GOT3 (cell line): Measurements from ENCODE around the gene NT5M.

Experiments
- DNase-seq: peaks from one replicate; lab custom pipeline; 2025; ENCODE audit warnings: mixed read lengths; lab: John Stamatoyannopoulos, UW

NT5M gene

DNA sequence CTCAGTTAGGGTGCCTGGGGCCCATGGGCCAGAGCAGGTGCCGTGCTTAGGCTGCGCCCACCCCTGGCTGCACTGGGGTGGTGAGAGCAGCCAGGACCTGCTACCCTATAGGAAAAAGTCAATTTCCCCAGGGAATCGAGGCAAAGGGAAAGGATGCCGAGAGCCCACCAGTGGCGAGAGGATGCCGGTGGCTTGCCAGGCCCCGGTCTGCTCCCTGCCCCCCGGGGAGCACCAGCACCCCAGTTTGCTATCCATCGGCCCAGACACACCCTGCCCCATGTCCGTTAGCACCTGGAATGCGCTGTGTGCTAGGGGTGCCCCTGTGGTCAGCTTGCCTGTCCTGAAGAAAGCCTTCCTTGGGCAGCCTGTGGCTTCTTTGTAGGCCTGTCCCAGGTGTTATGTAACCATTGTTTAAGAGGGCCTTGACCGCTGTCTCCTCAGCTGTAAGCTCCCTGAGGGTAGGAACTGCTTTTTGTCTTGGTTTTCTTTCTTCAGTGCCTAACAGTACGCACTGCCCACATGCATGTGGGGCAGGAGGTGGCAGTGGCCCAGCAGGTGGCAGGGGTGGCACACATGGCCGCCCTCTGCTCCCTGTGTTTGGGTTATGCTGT, 40.8 kb downstream of the NT5M start:
- DNase-seq, result no peak

DNA sequence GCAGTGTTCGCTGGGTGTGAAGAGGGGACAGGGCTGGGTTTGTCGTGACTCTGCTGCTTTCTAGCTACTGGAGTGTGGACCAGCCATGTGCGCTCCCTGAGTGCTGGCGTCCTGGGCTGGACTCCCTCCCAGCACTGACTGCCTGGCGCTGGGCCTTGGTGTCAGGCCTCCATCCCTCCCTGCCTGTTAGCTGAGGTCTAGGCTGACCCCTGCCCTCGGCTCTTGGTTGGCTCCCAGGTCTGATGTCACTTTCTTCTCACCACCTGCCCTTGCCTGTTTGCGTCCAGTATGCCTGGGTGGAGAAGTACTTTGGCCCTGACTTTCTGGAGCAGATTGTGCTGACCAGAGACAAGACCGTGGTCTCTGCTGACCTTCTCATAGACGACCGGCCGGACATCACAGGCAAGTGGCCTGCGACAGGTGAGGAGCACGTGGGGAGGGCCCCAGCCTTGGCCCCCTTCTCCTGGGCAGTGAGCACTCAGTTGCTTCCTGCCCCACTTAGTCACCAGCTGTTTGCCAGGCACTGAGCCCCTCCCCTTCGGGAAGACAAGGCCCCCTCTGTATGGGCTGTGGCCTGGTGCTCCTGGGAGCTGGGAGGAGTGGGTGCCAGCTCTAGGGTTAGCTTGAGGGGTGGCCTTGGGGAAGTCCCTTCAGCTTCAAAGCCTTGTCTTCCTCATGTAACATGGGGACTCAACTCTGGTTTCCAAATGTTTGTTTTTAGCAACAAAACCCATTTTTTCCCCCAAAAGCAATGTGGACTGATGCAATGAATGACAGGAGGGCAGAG, 41.5 kb downstream of the NT5M start:
- DNase-seq, result no peak

- DNase-seq, result no peak
These were observed 42.1 kb downstream of the NT5M start for GRCh38 chr17:17345294-17345597.

DNA sequence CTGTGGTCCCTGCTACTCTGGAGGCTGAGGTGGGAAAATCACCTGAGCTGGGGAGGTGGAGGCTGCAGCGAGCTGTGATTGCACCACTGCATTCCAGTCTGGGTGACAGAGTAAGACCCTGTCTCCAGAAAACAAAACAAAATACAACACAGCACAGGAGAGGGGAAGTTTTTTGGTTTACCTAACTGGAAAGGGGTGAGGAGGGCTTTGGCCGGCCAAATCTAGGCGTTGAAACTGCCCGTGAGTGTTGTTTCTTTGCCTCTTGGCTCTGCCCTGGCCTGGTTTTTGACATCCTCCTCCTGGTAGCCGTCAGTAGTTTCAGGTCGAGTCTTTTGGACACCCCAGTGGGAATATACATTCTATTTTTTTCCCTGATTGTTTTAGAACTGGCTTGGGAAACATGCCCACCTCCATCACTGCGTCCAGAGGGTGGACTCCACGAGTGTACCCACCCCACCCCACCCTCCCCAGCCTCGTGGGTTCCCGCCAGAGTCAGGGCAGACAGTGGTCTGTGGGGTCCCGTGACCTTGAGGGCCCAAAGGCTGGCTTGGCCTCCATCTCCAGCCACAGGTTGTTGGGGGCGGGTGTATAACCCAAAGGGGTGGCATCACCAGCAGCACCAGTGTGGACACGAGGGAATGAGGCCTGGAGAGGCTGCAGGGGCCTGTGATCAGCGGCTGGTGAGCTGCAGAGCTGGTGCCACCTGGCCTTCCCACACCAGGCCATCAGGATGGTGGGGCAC, 42.7 kb downstream of the NT5M start:
- DNase-seq, result no peak

GRCh38 chr17:17346428-17347233, 43.5 kb downstream of the NT5M start:
- DNase-seq, result no peak

- no peak for DNase-seq
These were observed 44.2 kb downstream of the NT5M start for GRCh38 chr17:17347234-17347955.

DNA sequence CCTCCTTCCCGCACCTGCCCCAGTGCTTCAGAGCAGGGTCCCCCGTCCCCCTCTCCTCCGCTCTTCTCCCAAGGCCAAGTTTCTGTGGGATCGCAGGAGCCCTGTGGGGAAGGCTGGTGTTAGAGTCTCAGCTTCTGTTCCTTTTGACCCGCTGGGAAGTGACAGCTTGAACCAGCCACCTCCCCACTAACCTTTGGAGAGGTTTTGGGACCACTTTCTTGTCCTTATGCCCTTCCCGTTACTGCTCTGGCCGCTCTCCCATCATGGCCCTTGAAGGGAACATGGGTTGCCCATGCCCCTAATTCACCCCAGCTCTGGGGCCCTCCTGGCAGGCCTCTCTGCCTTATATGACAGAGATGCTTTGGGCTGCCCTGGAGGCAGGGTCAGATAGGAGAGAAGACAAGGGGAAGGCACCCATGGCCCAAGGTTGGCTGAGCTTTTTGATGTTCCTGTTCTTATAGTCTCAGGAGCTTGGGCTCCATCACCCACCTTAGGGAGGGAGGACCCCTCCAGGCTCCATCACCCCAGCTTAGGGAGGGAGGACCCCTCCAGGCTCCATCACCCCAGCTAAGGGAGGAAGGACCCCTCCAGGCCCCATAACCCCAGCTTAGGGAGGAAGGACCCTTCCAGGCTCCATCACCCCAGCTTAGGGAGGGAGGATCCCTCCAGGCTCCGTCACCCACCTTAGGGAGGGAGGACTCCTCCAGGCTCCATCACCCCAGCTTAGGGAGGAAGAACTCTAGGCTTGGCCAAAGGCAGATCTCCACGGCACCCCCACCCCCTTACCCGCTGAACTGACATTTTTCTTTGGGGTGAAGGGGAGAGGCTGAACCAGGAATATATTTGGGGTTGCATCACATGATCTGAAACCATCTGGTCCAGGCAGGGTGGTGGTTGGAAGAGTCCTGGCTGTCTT, 45.0 kb downstream of the NT5M start:
- no peak for DNase-seq

DNA sequence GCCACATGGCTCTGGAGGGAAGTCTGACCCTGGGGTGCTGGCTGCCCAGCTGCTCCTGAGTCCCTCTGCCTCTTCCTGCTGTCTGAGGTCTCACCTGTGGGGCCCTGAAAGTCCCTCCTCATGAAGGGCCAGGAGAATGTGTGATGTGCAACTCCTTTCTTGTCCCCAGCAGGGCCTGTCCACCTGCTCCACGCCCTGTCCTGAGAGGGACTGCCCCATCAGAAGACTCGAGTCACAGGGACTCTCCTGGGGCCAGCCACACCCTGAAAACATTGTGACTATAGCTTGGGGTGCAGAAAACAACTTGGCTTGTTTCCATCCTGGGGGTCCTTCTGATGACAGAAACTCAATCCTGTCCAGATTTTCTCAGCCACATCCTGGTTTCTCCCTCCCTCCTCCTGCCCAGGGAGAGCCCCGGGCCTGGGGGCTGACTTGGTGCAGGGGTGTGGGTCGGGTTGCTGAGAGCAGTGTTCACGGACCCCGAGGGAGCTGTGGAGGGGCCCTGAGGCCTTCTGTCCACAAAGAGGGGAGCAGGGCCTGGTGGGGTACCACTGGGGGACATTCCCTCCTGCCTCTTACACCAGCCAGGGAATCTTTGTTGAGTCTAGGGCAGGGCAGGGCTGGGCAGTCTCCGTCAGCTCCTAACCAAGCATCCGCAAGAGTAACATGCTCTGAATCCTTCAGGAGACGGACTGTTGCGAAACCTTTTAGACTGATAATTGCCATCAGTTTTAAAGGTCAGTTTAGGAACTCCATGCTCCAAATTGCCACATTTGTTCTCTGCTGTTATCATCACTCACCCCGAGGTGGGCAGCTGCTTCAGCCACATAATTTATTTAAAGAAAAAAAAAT, 45.9 kb downstream of the NT5M start:
- no peak for DNase-seq

DNA sequence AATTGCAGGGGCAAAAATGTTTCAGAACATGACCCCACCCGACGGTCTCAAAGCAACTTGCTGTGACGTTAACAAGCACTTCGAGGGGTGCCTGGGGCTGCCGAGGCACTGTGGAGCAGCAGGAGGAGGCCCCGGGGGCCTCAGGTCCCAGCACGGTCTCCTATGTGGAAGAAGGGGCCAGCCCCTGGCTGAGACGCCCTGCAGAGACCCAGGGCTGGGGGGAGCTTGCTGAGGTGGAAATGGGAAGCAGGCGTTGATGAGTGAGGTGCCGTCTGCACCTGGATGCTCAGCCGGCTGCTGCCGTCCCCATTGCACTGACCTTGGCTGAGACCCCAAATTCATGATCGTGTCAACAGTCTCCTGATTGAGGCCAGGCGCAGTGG, 46.5 kb downstream of the NT5M start:
- no peak for DNase-seq

DNA sequence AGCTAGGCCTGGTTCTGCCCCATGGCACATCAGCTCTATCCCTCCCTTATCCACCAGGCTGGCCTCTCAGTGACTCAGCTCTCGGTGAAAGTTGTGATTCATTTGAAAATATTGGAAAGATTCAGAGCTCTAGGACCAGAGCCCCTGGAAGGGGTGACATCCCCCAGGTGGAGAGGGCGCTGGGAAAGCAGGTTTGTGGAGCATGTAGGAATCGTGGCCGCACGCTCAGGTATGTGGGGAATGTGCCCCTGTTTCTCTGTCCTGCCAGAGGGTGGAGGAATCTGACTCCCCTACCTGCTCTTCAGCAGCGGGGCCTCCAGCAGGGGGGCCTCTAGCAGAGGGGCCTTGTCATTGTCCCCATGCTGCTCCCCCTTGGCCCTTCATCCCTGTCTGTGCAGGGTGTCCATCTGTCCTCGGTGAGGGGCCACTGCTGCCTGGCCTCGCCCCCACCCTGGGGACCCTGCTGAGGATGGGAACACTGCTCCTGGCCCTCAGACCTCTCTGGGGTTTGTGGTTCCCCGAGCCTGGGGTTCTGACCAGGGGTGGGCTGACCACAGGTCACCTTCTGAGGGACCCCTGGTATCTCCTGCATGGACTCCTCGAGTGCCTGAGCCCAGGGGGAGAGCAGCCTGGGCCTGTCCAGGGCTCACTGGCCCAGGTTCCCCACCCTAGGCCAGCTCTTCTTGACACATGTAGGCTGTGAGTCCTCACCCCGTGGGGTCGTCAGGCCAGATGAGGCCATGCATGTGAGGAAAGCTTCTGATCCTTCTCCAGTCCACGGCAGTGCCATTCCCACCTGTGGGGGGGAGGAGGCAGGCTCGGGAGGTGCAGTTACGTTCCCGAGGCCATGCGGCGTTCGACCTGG, 47.5 kb downstream of the NT5M start:
- no peak for DNase-seq

- DNase-seq, result no peak
These were observed 48.3 kb downstream of the NT5M start for GRCh38 chr17:17351356-17351891.

- DNase-seq, result no peak
These were observed 49.0 kb downstream of the NT5M start for GRCh38 chr17:17351901-17352781.

- no peak for DNase-seq
These were observed 49.9 kb downstream of the NT5M start for GRCh38 chr17:17352836-17353624.

GRCh38 chr17:17353625-17354484, 50.7 kb downstream of the NT5M start:
- DNase-seq, result no peak

DNA sequence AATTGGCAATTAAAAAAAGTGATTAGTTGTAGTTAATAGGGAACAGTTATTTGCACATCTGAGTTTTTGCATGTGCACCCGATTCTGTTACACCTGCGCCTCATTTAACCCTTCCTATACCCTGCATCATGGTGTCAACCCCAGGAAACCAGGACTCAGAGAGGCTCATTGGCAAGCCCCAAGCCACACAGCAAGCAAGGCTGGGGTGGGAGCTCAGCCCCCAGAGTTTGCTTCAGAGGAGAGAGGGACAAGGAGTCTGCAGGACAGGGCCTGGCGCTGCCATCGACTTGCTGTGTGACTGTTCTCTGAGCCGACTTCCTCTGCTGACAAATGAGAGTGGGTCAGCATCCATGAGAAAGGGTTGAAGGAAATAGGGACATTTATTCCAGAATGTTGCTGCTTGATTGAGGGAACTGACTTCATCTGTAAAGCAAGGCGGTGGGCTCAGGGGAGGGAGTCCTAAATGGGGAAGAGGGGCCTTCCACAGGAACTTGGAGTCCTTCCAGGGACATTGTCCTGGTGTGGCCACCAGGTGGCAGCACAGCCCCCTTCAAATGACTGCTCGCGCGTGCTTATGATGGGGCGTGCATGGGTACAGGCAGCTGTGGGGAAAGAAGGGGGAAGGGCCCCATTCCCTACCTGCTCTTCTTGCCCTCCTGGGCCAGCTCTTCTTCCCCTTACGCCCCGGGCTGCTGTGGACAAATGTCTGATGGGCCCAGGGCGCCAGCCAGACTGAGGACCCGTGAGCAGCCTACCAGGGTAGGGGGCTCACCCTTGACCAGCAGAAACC, 51.6 kb downstream of the NT5M start:
- no peak for DNase-seq
